Stimulated activated naive CD4-positive, alpha-beta T cell (primary cell): ENCODE results near the gene GLUL.
"Not testable (repeated sequence)": the region's sequence is repeated elsewhere in the genome, so short reads cannot be mapped to it uniquely, and the experiment has no call there.

ENCODE experiments used
- DNase-seq, 6 experiments: peaks; one replicate each; lab custom pipeline; 2025; lab: John Stamatoyannopoulos, UW

The GLUL gene

GRCh38 chr1:182394055-182394775, 2.6 kb upstream of the GLUL start:
- DNase-seq = no peak

- peak in 3 of 6 experiments; percentile 29 to 56 (median 52) for DNase-seq
Measured at GRCh38 chr1:182392050-182393028, 749 bp upstream of the GLUL start.

- DNase-seq = peak in 2 of 6 experiments; percentile 45 to 64
Measured at GRCh38 chr1:182391028-182391361, 595 bp downstream of the GLUL start.

GRCh38 chr1:182389619-182390047, 2.0 kb downstream of the GLUL start:
- no peak for DNase-seq

GRCh38 chr1:182388392-182389134, 3.0 kb downstream of the GLUL start:
- DNase-seq = no peak

- DNase-seq = no peak
Measured at GRCh38 chr1:182387566-182387965, 4.0 kb downstream of the GLUL start.

- DNase-seq = no peak
Measured at GRCh38 chr1:182386980-182387379, 4.6 kb downstream of the GLUL start.

GRCh38 chr1:182385885-182386853, 5.4 kb downstream of the GLUL start:
- DNase-seq = no peak

GRCh38 chr1:182384387-182384960, 7.1 kb downstream of the GLUL start:
- DNase-seq = no peak

- DNase-seq = no peak
Measured at GRCh38 chr1:182383934-182384333, 7.7 kb downstream of the GLUL start.

- DNase-seq = no peak
Measured at GRCh38 chr1:182383037-182383661, 8.4 kb downstream of the GLUL start.

- DNase-seq = no peak
Measured at GRCh38 chr1:182381962-182382819, 9.4 kb downstream of the GLUL start.

- DNase-seq = no peak
Measured at GRCh38 chr1:182380199-182380598, 11.4 kb downstream of the GLUL start.

GRCh38 chr1:182379781-182380180, 11.8 kb downstream of the GLUL start:
- DNase-seq = not testable (repeated sequence)

GRCh38 chr1:182376936-182377574, 14.5 kb downstream of the GLUL start:
- DNase-seq = no peak

GRCh38 chr1:182374101-182374834, 17.3 kb downstream of the GLUL start:
- no peak for DNase-seq

GRCh38 chr1:182370532-182370931, 21.1 kb downstream of the GLUL start:
- DNase-seq = no peak

- no peak for DNase-seq
Measured at GRCh38 chr1:182368903-182369302, 22.7 kb downstream of the GLUL start.
